GM19023 (cell line): ENCODE results near the gene TLCD1.

Source experiments
- ATAC-seq: cut with Tn5 transposase; IDR thresholded peaks from one replicate; pipeline ENCODE4 v1.9.1; 2021; ENCODE audit warnings: mild to moderate bottlenecking, moderate library complexity; ENCODE audit not compliant: unreplicated experiment

The TLCD1 gene

GRCh38 chr17:28714281-28714680, 11.8 kb downstream of the TLCD1 start:
- no peak for ATAC-seq

- ATAC-seq, result no peak
These were observed 13.2 kb downstream of the TLCD1 start for GRCh38 chr17:28712705-28713415.

DNA sequence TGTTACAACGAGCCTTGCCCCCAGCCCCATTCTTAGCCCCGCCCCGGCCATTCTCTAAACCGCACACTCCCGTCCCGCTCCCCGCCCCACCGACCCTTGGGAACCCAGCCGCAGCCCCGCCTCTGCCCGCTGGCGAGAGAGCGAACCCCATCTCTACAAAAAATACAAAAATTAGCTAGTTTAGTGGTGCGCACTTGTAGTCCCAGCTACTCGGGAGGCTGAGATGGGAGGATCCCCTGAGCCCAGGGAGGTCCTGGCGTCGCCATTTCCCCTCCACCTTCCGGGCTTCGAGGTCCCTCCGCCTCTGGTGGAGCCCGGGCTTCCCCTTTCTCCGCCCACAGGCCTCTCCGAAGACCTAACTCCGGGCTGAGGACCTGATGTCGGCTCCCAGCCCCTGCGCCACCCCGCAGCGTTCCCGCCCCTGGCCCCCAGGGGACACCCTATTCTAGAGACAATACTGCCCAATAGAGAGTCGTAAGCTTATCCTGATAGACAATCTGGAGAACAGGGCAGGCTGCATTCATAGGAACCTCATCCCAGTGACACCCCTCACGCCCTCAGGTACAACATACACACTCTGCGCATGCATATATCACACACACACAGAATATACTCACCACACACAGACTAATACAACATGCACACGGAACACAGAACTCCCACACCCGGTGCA, 13.9 kb downstream of the TLCD1 start:
- peak; percentile 46 for ATAC-seq

DNA sequence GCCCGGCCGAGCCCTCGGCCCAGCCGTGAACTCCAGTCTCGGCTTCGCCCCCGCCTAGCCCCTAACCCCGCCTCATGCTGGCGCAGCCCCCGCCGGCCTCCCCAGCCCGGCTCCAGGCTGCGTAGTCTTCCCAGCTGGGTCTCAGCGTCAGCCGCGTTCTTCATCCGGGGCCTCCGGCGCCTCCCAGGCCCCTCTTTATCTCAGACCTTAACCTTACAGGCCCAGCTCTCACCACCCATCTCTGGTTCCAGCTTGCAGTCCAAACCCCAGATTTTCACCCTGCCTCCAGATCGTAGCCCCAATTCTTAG, 14.4 kb downstream of the TLCD1 start, which contains the start of gene PROCA1:
Gene PROCA1, minus strand, starts transcription at position 166 of the 309 bp plus-strand sequence. CDS start 228 bp downstream, outside the sequence.
- ATAC-seq, result peak; percentile 23

DNA sequence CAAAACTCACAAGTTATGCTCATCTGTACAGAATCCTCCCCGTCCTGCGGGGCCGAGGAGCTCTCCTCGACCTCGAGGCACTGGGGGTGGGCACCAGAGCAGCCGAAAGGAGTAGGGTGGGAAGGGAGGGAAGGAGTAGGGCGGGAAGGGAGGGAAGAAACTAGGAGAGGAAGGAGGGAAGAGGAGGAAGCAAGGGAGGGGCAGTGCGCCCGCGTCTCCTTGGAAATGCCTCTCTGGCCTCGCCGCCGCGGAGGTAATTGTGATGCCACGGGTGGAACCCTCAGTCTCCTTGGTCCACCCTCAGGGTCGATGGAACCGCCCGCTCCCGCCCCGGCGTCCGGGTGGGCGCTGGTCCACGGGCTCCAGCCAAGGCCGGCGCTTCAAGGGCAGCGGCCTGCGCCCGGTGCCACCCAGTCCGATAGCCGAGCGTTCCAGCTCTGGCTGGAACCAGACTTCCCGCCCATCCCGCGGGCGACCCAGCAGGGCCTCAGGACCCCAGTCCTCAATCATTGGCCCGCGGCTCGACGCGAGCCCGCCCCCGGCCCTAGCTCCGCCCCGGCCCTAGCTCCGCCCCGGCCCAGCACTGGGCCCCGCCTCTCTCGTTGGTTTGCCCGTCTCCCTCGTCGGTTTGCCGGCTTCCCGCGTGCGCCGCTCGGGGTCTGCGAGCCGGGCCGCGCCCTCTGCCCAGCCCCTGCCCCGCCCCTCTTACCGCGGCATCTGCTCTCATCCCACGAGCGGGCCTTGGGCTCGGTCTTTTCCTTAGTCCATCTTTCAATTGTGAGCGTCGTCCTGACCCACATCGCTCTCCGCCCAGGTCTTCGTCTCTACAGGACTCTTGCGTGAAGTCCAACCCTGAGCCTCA, 14.9 kb downstream of the TLCD1 start:
- peak; percentile 76 for ATAC-seq

DNA sequence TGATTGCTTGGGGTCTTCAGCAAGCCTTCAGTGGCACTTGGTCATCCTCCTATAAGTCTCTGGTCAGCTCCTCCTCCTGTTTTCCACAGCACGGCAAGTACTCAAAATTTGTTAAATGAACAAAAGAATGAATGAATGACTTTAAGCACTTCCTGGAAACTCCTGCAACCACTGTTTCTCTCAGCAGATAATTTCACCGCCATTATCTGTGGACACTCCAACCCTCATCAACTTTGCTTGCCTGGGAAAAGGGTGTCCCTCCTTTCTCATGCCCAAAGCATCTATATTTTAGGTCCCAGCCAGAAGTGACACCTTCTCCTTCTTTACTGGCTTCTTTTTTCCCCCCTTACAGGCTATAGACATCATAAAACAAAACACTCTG, 18.7 kb downstream of the TLCD1 start:
- ATAC-seq, result no peak

DNA sequence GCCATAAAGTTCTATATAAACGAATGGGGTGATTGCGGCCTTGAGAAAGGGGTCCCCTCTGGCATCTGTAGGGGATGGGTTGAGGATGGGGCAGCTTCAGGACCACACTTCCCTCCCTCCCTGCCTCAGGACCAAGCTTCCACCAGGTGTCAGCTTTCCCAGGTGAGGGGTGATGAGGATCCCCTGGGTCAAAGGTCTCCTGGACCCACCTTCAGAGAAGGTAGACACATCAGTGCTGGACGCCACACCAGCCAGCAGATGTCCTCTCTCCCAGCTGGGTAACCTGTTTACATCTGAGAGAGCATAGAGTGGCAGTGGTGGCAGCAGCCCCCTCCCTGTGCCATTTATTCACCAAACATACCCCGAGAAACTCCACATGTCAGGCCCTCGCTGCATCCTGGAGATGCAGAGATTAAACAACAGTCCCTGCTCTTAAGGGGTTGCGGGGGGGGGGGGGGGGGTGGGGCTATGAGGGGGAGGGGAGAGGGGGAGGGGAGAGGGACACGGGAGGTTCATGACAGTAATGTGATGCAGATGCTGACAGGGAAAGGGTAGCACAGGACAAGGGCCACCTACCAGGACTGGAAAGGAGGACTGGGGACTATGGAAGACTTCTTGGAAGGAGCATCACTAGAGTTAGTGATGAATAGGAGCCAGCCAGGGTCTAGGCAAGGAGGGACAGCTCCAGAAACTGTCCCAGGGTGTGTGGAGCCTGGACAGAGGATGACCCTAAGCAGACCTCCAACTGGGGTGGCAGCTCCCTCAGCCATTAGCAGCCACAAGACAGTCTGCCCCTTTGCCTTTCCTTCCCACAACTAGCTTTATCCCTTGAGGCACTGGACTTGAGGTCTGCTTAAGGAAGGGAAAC, 19.3 kb downstream of the TLCD1 start:
- no peak for ATAC-seq

DNA sequence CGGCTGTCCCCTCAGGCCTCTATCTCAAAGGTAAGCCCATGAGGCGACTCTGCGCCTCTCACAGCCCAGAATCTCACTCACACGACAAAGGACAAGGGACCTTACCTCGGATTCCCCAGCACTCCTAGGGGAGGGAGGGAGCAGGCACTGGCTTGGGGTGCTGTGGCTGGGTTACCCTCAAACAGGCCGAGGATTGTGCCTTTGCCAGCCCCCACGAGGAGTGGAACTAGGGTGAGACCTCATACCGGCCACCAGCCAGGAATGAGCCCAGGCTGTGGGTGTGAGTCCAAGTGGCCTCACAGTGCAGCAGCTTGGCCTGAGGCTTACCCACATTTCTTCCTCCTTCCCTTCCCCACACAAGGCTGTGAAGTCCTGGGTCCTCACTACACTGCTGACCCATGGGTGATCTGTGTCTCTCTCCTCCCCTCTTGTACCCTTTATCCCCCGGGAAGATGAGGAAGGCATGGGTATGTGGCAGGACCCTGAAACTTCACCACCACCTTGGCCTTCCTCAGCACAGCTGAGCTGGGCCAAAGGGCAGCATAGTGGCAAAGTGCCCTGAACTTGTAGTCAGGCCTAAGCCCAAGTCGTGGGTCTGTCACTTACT, 20.2 kb downstream of the TLCD1 start:
- ATAC-seq, result no peak

DNA sequence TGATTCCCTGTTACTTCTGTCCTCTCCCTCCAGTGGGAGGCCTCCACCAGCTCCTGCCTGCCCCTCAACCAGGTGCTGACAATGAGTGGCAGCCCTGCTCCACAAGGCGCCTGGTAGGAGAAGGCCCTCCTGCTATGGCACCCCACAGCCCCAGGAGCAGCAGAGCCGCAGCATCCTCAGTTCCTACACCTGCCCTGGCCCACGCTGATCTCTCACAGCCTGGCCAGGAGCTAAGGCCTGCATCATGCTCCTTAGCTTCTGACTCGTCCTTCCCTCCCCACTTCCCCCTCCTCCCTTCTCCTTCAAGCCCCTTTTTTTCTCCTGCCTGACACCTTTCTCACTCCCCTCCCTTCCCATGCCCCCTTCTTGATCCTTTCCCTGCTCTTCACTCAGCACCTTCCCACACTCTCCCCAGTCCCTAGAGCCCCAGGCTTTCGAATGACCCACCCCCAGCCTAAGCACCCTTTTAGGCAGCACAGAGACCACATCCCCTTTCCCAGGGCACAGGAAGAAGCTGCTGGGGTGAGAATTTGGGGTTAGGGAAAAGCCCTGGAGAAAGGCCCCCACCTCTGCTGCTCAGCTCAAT, 20.9 kb downstream of the TLCD1 start:
- no peak for ATAC-seq

DNA sequence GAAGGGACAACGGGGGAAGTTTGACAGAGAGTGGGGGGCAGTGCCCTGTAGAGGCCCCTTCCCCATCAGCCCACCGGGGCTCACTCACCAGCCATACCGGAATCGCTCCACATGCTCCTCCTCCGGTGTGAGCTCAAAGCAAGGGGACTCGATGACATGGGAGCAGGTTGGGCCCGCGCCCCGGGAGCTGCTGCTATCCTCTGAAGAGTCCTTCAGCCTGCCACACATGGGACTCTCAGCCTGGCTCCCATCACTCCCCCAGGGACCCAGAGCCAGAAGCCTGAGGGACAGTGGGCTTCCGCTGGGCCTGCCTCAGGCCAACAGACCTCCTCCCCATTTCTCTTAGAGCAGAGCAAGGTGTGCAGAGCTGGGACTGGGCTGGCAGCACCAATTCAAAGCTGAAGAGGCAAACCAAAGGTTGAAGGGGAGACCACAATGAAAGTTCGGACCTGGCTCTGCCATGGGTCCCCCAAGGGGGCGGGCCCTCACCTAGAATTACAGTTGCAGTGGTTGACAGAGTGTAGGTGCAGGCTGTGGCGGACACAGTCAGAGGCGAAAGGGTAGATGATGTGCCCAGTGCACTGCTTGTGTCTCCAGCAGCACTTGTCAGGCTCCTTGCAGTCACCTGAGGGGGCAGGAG, 21.7 kb downstream of the TLCD1 start:
- ATAC-seq, result no peak

- ATAC-seq, result no peak
These were observed 22.3 kb downstream of the TLCD1 start for GRCh38 chr17:28703552-28704218.

DNA sequence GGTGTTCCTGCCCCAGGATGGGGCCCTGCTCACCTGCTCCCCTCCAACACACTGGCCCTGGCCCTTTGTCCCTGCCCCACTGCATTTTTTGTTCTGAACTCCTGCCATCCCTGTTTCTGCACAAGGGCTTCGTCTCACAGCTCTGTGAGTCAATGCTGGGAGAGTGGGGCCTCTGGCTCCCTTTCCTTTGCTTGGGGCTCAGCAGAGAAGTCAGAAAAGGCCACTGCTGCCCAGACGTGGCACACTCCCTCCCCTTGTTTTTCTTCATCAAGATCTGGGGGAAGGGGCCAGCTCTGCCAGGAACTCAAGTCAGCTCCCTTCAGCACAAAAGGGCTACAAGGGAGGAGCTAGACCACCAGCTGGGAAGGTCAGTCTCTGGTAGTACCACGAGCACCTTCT, 23.3 kb downstream of the TLCD1 start:
- no peak for ATAC-seq

DNA sequence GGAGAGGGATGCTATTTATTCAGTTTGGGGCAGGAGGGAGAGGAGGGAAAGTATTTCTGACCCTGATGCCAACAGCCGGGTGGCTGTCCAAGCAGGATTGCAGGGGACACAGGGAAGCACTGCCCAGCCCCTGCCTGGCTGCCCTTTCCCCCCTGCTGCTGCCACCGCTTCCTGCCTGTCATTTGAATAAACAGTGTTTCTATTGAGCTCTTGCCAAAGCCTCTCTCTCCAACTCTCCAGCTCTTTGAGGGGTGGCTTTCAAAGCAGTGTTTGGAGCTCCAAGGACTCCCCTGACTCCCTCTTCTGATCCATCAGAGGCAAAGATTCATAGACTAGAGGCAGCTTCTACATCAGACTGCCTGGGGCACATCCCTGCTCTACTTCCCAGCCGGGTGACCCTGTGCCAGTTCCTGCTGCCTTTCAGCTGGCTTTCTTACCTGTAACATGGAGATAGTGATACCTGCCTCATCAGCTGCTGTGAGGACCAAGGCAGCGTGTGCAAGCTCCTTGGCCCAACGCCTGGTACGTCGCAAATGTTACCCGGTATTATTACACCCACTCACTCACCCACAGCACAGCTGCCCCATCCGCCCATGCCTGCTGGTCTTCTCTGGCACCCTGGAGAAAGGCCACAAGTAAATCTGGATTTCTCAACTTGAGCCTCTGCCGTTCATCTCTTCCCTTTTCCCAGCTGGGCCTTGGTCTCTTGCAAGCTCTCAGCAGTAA, 23.8 kb downstream of the TLCD1 start:
- ATAC-seq, result no peak

DNA sequence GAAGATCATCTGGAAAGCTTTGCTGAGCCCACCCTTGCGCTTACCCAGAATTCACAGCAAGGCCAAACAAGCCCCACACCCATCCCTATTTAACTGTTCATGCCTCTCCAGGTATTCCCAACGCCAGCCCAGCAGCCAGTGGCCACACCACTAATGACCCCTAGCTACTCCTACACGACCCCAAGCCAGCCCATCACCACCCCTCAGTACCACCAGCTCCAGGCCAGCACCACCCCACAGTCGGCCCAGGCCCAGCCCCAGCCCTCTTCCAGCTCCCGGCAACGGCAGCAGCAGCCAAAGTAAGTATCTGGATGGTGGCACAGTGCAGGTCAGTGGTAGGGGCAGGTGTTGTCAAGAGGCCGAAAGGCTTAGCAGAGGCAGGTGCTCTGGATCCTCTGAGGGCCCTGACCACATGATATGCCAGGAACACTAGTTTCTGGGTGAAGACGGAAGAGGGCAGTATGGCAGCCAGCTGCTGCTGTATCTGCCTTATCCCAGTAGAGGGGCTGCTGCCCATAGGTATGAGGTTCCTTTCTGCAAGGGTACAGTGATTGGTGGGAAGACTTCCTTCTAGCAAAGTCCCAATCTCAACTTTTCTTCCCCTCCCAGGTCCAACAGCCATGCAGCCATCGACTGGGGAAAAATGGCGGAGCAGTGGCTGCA, 25.1 kb downstream of the TLCD1 start:
- no peak for ATAC-seq

GRCh38 chr17:28700278-28700677, 25.8 kb downstream of the TLCD1 start:
- no peak for ATAC-seq

GRCh38 chr17:28698253-28698941, 27.6 kb downstream of the TLCD1 start:
- ATAC-seq, result no peak

GRCh38 chr17:28693869-28694268, 32.2 kb downstream of the TLCD1 start:
- ATAC-seq, result no peak
